ENCODE measurements around the gene MRPS18C.

DNA sequence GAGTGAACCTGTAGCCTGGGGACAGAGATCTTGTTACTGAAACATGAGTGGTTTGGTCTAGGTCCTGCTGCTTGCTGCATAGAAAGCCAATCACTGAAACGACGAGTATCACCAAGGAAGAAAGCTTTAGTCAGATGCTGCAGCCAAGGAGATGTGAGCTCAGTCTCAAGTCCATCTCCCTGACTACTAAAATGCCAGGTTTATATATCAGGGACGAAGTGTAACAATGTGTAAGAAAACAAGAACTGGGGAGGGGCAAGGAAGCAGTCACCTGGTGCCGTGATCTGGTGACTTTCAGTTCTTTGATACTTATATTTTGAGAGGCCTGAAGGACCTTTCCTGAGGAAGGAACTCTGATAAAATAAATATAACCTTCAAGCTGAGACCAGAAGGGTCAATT, 48.6 kb downstream of the MRPS18C start:
- TF ChIP-seq POLR2A (IDR thresholded peaks at IDR 0.05; ENCODE audit: low read depth, low read length) (no peak), TAF1 (IDR thresholded peaks at IDR 0.05; ENCODE audit: low read depth, low read length) (no peak), PAX5 (IDR thresholded peaks at IDR 0.05; ENCODE audit: insufficient read depth, low read length, severe bottlenecking) (no peak), POLR2AphosphoS5 (IDR thresholded peaks at IDR 0.05; ENCODE audit: low read depth, low read length) (no peak), SPI1 (IDR thresholded peaks at IDR 0.05; ENCODE audit: low read depth, low read length) (no peak)

Measured in GM12891 (cell line).